ENCODE measurements around the gene MMP13.
"Not testable (repeated sequence)": the region's sequence is repeated elsewhere in the genome, so short reads cannot be mapped to it uniquely, and the experiment has no call there.

Gene MMP13

DNA sequence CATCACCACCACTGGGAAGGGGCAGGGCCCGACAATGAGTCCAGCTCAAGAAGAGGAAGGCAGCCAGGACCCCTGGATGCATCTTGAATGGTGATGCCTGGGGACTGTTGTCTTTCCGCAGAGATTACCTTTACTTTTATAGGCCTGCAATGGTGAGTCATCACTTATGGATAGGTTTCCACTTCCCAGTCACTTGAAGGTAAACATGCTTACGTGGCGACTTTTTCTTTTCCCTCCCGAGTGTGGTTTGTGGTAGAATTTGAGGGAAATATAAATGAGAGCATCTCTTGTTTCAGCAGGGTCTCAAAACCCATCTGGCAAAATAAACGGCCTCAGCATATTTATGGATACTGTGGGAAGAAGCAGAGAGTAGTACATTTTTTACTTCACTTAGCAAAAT lies at the start of gene MMP13:
MMP13 (minus strand) TSS at position 109 of the 400 bp plus-strand sequence; CDS start at position 82, 27 bp downstream.
- no peak for DNase-seq

- DNase-seq: not testable (repeated sequence)
These were observed 48.7 kb upstream of the MMP13 start for GRCh38 chr11:103004234-103004633.

GRCh38 chr11:102994105-102994504 lies 38.6 kb upstream of the MMP13 start:
- DNase-seq: no peak

DNA sequence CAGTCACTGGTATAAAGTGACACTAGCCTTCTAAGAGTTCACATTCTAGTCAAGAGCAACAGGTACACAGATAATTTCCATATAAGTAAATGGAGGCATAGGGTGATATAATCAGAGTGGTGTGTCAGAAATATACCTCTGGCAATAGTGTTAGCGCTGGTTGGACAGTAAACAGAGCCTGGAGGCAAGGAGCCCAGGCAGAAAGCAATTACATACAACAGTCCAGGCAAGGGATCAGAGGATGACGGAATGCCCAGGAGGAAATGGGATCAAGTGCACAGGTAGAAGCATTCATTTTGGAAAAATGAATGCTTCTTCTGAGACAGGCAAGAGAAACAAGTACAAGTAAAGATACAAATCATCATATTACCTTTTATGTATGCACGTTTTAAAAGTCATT lies 36.2 kb upstream of the MMP13 start:
- no peak for DNase-seq

DNA sequence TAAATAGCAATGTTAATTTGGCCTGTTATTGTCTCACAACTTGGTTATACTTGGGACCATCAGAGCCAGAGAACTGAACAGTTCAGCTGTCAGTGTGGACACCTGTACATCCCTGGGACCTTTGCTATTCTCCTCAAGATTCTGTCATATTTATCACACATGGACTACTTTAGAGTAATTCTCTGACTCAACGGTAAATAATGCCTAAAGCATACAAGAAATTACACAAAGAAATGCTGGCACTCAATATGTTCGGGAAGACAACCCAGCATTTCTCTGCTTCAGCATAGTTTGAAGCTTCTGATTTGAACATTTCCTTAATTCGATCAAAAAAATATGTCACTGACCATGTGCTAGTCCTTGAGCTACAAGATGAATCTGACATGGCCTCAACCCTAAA lies 34.6 kb upstream of the MMP13 start:
- no peak for DNase-seq

DNA sequence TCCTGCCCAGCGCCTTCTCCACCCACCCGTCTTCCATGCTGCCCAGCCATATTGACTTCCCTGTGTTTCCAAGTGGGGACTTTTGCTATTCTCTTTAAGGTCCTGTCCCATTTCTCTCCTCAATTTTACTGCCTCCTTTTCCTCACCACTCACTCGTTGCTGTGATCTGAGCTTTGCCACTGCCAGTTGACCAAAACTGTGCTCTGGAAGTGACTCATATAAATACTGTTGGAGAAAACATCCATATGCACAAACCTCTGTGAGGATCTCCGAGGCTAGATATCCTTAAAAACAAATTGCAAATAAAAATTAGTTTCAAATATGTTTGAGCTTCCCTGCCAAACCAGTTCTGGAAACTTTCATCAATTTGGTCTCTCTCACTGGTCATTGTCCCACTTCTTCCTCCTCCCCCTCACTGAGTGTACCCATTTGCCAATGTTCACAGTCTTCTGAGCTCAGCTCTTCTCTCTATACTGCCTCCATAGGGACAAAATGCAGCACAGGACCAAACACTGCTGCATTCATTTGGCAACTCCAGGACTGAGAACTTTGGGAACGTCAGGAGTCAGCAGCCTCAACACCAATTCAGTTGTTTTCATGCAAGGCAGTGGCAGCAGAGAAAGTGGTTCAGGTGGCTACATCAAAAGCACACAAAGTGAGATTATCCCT lies 34.0 kb upstream of the MMP13 start:
- DNase-seq: no peak

GRCh38 chr11:102986815-102987214 lies 31.3 kb upstream of the MMP13 start:
- no peak for DNase-seq

GRCh38 chr11:102985850-102986249 lies 30.3 kb upstream of the MMP13 start:
- DNase-seq: no peak

DNA sequence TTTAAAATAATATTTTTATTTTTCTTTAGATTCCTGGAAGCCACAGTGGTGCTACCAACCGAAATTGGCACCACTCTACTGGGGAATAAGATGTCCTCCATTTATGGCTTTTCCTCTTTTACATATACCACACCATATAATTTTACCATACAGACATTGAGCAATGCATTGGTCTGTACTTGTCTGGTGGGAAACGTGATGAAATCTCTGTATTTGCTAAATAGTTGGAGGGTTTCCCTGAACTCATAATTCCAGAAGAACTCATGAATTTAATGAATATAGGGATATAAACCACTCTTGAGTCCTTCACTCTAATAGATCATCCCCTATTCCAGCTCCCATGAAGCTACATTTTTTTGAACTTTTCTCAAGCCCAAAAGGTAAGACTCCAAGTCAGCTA lies 28.0 kb upstream of the MMP13 start:
- no peak for DNase-seq

- DNase-seq: no peak
These were observed 25.9 kb upstream of the MMP13 start for GRCh38 chr11:102981324-102981910.

DNA sequence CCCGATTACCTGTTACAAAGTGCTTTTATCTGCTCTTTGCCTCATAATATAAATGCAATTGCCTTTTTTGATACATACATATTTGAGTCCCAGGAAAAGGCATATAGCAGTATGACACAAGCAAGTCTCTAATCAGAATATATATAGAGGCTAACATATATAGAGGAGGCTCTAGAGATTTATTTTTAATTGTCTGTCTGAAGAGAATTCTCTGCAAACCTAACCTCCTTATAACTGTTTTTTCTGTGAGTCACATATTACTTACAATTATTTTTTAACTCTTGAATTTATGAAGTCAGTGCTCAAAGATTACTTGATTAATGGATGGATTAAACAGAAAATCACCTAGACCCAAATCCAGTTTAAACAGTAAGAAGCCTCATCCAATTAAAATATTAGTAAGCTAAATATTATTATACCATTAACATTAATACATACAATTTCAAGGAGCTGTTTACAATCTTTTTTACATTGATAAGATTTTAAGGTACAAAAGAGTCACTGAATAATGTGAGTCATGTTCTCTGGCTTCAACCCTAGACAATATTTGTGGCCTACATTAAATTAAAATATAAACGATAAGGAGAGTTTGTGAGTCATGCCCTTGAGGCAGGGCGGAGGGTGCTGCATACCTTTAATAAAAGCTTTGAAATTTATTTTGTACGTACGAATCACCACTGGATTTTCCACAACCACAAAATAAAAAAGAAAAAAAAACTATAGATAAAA lies 19.2 kb upstream of the MMP13 start:
- no peak for DNase-seq

DNA sequence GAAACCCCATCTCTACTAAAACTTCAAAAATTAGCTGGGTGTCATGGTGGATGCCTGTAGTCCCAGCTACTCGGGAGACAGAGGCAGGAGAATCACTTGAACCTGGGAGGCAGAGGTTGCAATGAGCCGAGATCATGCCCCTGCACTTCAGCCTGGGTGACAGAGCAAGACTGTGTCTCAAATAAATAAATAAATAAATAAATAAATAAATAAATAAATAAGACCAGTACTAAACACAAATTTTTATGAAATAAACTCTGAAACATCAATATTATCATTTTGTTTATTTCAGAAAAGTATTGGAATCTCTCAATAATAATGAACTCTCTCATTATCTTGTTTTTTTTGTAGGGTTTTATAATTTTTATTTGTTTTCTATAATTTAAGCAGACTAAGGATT lies 18.2 kb upstream of the MMP13 start:
- DNase-seq: not testable (repeated sequence)

DNA sequence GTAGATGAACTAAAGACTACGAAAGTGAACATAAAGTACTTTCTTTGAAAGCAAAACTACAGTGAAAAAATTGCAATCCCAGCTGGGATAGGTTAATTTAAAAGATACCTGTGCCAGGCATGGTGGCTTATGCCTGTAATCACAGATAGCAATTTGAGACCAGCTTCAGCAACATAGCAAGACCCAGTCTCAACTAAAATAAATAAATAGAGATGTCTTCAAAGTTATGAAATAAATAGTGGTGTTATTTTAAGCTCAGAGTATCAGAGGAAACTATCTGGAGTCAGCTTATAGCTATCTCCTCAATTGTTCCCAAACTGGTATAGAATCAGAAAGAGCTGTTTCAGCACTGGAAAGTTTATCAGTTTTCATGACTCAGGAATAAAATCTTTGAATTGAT lies 17.3 kb upstream of the MMP13 start:
- no peak for DNase-seq

DNA sequence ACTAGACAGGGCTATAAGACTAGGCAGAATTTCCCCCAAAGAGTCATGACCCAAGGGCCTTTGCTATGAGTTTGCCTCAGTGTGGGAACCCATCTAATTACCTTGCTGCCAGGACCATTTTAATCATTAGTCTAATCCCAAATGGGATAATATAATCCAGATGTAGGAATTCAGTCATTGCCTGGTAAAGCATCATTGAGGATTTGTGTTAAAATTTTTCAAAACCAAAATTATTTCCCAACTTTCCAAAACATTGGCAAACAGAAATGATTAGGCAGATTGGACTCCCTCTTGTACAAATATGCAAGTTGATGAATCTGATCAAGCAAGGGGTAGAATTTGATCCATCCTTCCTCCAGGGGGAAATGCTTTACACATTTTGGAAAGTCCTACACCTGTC lies 16.2 kb upstream of the MMP13 start:
- DNase-seq: no peak

GRCh38 chr11:102967497-102967896 lies 12.0 kb upstream of the MMP13 start:
- DNase-seq: no peak

DNA sequence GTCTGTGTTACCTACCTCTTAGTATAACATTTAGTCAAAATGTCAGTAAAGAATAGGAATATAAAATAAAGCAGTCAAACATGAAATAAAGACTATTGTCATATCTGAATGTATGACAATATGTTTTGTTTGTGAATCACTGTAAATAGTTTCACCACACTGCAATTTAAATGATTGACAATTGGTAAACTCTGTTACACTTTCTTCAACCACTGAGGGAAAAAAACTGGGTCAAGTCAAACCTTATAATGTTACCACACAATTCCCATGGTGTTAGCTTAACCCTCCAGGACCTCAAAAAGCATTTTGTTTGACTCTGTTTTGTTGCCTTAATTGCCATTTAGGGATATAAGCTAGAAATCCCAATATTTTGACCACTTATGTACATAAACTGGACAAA lies 10.5 kb upstream of the MMP13 start:
- no peak for DNase-seq

DNA sequence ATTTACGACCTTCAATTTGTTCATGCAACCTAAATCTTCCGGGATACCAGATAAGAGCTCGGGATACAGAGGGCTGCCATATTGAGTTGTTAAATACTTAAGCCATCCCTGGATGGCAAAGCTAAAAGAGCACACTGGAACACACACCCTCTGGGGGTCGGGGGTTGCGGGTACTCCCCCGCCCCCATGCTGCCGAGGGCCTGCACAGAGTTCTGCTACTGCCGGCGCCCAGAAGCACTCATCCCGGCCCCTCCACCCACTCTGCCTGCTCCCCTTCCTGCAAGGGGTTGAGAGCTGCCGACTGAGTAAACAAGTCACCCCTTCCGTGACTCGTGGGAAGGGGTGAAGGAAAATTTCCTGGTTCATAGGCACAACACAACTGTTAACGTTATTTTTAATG lies 9.3 kb upstream of the MMP13 start:
- no peak for DNase-seq

DNA sequence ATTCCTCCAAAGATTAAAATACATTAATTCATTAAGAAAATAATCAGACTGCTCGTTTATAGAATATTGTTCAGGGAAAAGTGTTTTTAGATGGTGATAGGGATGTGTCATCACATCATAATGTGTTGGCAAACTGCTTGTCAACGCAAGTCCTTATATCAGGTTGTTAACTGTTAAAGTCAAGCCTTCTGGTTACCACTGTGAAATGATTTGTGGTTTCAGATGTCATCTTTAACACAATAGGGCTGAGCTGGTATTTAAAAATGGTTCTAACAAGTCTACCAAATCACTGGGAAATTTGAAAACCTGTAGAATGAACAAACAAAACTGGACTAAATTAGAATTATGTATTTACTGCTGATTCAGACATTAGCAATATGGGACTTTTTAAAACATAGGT lies 2.4 kb upstream of the MMP13 start:
- no peak for DNase-seq

DNA sequence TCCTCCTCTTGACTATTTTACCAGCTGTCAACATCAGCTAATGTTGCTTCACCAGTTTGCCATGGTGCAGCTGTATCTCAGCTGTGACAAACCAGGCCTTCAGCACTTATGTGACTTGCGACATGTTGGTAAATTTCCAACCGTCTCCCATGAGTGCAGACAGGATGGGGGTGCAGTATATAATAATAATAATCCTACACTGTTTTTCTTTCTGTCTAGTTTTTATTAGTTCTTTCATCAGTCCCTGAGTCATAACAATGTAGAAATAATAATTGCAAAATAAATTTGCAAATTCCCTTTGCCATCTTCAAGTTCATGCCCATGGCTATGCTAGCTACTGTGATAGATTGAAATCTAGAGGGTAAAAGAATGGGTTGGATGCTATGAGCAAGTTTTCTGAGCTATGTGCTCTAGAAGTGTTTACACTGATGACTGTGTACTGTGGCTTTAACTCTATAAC lies 4.9 kb downstream of the MMP13 start:
- DNase-seq: no peak

- no peak for DNase-seq
These were observed 9.3 kb downstream of the MMP13 start for GRCh38 chr11:102946237-102946636.

DNA sequence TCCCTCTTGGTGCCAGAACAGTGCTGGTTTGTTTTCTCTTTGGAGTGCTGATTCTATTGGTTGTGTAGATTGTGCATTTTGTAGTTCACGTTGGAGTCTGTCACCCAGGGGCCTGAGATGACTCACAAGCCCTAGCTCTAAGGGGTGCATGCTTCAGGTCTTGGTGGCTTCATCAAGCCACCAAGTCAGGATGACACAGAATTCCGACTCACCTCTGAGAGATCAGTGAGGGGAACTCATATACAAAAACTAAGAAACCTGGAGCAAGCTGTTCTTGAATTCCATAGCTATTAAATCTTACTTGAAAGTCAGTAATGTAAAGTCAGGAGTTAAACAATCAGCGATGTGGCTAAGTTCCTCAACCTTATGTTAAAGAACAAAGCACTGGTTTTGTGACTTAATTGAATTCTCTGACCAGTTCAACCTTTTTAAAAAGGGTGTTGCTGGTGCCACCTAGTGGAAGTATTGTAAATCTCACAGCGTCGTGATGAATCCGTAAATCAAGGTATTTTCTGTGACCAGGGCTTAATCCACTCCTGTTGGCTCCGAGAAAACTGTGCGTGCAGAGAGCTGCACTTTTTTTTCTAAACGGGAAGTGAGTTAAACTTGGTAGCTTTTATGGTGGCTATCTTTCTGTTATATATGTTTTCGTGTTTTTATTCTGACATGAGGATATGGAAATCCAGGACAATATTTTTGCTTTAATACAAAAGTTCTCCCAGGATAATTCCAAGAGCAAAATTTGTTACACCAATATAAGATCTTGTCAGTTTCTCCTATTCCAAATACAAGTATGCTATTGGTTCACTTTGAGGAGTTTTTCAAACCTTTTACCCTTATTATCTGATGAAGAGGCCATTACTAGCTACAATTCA lies 14.6 kb downstream of the MMP13 start:
- DNase-seq: peak; percentile 66

DNA sequence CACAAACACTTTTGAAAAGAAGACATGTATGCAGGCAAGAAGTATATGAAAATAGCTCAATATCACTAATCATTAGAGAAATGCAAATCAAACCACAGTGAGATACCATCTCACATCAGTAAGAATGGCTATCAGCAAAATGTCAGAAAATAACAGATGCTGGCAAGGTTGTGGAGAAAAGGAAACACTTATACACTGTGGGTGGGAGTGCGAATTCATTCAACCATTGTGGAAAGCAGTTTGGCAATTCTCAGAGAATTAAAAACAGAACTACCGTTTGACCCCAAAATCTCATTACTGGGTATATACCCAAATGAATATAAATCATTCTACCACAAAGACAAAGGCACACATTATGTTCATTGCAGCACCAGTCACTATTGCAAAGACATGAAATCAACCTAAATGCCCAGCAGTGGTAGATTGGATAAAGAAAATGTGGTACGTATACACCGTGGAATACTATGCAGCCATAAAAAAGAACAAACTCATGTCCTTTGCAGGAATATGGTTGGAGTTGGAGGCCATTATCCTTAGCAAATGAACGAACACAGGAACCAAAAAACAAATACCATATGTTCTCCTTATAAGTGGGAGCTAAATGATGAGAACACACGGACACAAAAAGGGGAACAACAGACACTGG lies 18.5 kb downstream of the MMP13 start:
- DNase-seq: no peak

DNA sequence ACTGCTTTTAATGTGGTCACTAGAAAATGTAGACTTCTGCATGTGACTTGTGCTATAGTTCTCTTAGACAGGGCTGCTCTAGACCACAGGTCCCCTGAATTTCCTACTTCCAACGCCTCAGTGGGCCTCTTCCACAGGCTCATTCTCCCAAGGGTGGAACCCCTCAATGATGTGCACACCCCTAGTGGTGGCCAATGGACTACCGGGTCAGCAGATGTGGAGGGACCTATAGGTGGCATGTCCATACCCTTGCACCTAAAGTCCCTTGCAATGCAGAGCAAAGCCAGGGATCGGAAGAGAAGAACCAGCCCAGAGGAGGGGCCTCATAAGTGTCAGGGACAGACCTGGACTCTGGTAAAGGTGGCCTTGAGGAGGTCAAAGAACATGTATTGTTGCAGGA lies 20.0 kb downstream of the MMP13 start:
- no peak for DNase-seq

All from activated CD4-positive, alpha-beta T cell treated with anti-CD3 and anti-CD28 coated beads, Interleukin-2, amount 50 U/mL, for 16 hours (primary cell).